ENCODE results near the gene PI4K2B. TPM values are rescaled to one million over a fixed set of nuclear protein-coding genes. Genes with fewer than 3 reads are reported as not detected.

The PI4K2B gene
- total and polyA plus RNA-seq, 2 experiments from 2014 or later = 3.3 to 6.5 TPM

DNA sequence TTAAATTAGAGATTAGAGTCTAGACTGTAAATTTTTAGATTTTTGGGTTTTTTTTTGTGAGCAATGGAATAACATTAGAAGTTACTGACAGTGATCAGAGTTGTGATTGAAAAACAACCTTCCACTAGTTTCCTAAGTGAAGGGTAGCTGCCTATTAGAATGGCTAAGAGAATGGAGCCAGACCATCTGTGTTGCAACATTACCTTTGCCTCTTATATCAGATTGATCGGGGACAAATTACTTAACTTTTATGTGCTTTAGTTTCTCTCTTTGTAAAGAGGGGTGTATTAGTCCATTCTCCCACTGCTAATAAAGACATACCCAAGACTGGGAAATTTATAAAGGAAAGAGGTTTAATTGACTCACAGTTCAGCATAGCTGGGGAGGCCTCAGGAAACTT lies 12.5 kb upstream of the PI4K2B start:
- no peak for DNase-seq (ENCODE audit: low read depth in 1 of 2, low spot score in 1 of 2)
- no peak overlapping the region for H3K27ac ChIP-seq
- H3K9me3 ChIP-seq (ENCODE audit: low read depth) = no peaks in the 10 kb centered on the region
- TF ChIP-seq, protein P1, sequence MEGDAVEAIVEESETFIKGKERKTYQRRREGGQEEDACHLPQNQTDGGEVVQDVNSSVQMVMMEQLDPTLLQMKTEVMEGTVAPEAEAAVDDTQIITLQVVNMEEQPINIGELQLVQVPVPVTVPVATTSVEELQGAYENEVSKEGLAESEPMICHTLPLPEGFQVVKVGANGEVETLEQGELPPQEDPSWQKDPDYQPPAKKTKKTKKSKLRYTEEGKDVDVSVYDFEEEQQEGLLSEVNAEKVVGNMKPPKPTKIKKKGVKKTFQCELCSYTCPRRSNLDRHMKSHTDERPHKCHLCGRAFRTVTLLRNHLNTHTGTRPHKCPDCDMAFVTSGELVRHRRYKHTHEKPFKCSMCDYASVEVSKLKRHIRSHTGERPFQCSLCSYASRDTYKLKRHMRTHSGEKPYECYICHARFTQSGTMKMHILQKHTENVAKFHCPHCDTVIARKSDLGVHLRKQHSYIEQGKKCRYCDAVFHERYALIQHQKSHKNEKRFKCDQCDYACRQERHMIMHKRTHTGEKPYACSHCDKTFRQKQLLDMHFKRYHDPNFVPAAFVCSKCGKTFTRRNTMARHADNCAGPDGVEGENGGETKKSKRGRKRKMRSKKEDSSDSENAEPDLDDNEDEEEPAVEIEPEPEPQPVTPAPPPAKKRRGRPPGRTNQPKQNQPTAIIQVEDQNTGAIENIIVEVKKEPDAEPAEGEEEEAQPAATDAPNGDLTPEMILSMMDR (IDR thresholded peaks at IDR 0.05; ENCODE audit: low read depth, low read length) = no peak
- H3K4me1 ChIP-seq (ENCODE audit: low read depth) = no peaks in the 10 kb centered on the region
- no peak overlapping the region for H3K4me3 ChIP-seq
- no peaks in the 10 kb centered on the region for H3K36me3 ChIP-seq
- no peaks in the 10 kb centered on the region for H3K27me3 ChIP-seq

DNA sequence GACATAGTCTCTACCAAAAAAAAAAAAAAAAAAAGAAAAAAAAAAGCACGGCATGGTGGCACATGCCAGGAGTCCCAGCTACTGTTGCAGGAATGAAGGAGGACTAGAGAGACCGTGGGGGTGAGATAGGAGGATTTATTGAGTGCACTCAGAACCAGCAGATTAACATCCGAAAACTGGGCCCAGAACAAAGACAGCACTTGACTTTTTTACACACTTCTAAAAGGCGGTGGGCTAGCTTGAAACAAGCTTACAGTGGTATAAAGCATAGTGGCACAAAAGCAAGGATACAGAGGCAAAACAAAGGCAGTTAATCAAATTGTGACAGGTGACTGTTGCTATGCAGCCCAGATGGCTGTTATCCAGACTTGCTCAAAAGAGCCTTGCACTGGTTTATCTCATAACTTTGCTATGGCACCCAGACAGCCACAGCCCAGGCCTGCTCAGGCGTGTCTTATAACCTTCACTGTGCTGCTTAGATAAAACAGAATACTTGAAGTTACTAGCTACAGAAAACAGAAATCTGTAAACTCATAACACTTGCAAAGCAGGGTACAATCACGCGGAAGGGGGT lies 9.9 kb upstream of the PI4K2B start:
- Histone ChIP-seq H3K36me3 (no peaks in the 10 kb centered on the region), H3K4me3 (no peak overlapping the region), H3K9me3 (ENCODE audit: low read depth) (no peaks in the 10 kb centered on the region), H3K4me1 (ENCODE audit: low read depth) (no peaks in the 10 kb centered on the region), H3K27me3 (no peaks in the 10 kb centered on the region), H3K27ac (no peak overlapping the region)
- DNase-seq (ENCODE audit: low read depth in 1 of 2, low spot score in 1 of 2) = peak in 1 of 2 donors; percentile 53
- TF ChIP-seq, protein P1 (IDR thresholded peaks at IDR 0.05; ENCODE audit: low read depth, low read length) = no peak

DNA sequence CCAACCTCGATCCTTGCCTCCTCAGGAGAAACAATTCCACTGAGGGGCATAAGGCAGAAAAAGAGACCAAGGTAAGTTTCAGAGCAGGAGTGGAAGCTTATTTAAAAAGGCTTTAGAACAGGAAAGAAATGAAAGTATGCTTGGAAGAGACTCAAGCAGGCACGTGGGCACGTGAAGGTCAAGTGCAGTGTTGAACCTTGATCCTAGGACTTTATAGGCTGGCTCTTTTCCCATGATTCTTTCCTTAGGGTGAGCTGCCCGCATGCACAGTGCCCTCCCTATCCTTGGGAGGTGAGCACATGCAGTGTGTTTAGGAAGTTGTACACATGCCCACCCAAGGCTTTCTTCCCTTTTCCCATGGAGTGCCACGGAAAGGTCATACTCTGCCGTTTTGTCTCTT lies 4.0 kb upstream of the PI4K2B start:
- no peaks in the 10 kb centered on the region for H3K36me3 ChIP-seq
- H3K9me3 ChIP-seq (ENCODE audit: low read depth) = no peaks in the 10 kb centered on the region
- H3K4me1 ChIP-seq (ENCODE audit: low read depth) = peaks cover under 1% of the 10 kb centered on the region
- H3K4me3 ChIP-seq = no peak overlapping the region
- H3K27me3 ChIP-seq = no peaks in the 10 kb centered on the region
- TF ChIP-seq, protein P1 (IDR thresholded peaks at IDR 0.05; ENCODE audit: low read depth, low read length) = no peak
- no peak for DNase-seq (ENCODE audit: low read depth in 1 of 2, low spot score in 1 of 2)
- H3K27ac ChIP-seq = no peak overlapping the region

DNA sequence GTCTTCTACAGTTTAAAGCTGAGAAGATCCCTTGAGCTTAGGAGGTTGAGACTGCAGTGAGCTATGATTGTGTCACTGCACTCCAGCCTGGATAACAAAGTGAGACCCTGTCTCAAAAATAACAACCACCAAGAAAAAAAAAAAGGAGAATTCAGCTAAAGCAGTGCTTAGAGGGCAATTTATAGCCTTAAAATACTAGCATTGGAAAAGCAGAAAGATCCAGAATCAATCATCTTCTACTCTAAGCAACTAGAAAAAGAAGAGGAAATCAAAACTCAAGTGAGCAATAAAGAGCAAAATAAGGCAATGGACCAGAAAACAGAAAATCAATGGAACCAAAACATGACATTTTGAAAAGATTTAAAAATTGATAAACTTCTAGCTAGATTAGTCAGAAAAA lies 639 bp upstream of the PI4K2B start:
- Histone ChIP-seq H3K36me3 (no peaks in the 10 kb centered on the region), H3K4me3 (peak overlapping the region; percentile 56)

DNA sequence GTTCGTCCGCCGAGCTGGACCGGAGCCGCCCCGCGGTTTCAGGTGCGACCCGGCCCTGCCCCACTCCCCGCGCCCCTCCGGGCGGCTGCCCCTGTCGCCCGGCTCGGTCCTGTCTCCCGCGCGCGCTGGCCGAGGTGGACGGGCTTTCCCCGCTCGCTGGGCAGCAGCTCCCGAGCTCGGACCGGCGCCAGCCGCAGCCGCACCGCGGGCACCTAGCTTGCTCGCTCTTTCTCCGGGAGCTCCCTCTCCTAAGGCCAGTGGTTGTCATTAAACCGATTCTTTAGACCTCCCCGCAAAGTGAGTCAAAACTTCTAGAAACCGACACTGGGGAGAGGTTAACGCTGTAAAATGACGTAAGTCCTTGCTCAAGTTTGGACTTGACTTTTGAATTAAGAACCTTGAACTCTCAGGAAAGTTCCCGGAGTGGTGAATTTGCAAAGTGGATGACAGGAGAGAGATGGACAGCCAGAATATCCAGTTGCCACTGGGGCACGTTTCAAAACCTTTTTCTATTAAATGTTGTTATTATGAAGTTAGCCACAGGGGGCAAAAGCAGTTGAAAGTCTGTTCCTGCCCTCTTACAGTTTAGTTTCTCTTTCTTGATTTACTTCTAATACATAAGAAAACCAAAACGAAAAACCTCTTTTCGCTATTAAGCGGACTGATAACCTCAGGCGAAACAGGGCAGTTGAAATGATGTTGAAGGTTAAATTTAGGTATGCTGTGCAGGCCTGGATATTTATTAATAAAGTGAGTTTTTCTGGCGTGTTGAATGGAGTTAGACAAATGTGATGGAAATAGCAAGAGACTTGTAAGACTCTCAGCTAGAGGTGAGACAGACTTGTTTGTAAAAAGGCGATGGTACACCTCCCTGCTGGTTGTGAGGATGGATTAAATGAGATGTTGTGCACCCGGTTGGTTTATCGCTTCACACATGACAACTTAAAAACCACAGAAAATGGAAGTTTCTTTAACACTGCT lies 847 bp downstream of the PI4K2B start:
- TF ChIP-seq, protein P1 (IDR thresholded peaks at IDR 0.05; ENCODE audit: low read depth, low read length) = peak; percentile 59
- no peaks in the 10 kb centered on the region for H3K36me3 ChIP-seq
- H3K9me3 ChIP-seq (ENCODE audit: low read depth) = no peaks in the 10 kb centered on the region
- peak overlapping the region; percentile 56 for H3K4me3 ChIP-seq
- H3K4me1 ChIP-seq (ENCODE audit: low read depth) = peaks cover 9% of the 10 kb centered on the region
- peak overlapping the region; percentile 33 for H3K27ac ChIP-seq
- no peaks in the 10 kb centered on the region for H3K27me3 ChIP-seq
- DNase-seq (ENCODE audit: low read depth in 1 of 2, low spot score in 1 of 2) = peak; percentile 77 to 86

More for the DNA sequence above, 639 bp upstream of the PI4K2B start:
- Histone ChIP-seq H3K9me3 (ENCODE audit: low read depth) (no peaks in the 10 kb centered on the region), H3K27me3 (no peaks in the 10 kb centered on the region), H3K4me1 (ENCODE audit: low read depth) (peaks cover 9% of the 10 kb centered on the region), H3K27ac (no peak overlapping the region)
- TF ChIP-seq, protein P1 (IDR thresholded peaks at IDR 0.05; ENCODE audit: low read depth, low read length) = no peak
- DNase-seq (ENCODE audit: low read depth in 1 of 2, low spot score in 1 of 2) = no peak
